Bronchial smooth muscle cell (primary cell): ENCODE measurements around the gene LTBP4. TPM values are rescaled to one million over a fixed set of nuclear protein-coding genes. Genes with fewer than 3 reads are reported as not detected.

ENCODE experiments used
- total RNA-seq: library from RNA; depleted of rRNA; stranded (reverse); fragments of >200 nt; gene quantifications from 2 replicates; pipeline ENCODE4 v1.2.1, GENCODE V29; 2014

Gene LTBP4, protein sequence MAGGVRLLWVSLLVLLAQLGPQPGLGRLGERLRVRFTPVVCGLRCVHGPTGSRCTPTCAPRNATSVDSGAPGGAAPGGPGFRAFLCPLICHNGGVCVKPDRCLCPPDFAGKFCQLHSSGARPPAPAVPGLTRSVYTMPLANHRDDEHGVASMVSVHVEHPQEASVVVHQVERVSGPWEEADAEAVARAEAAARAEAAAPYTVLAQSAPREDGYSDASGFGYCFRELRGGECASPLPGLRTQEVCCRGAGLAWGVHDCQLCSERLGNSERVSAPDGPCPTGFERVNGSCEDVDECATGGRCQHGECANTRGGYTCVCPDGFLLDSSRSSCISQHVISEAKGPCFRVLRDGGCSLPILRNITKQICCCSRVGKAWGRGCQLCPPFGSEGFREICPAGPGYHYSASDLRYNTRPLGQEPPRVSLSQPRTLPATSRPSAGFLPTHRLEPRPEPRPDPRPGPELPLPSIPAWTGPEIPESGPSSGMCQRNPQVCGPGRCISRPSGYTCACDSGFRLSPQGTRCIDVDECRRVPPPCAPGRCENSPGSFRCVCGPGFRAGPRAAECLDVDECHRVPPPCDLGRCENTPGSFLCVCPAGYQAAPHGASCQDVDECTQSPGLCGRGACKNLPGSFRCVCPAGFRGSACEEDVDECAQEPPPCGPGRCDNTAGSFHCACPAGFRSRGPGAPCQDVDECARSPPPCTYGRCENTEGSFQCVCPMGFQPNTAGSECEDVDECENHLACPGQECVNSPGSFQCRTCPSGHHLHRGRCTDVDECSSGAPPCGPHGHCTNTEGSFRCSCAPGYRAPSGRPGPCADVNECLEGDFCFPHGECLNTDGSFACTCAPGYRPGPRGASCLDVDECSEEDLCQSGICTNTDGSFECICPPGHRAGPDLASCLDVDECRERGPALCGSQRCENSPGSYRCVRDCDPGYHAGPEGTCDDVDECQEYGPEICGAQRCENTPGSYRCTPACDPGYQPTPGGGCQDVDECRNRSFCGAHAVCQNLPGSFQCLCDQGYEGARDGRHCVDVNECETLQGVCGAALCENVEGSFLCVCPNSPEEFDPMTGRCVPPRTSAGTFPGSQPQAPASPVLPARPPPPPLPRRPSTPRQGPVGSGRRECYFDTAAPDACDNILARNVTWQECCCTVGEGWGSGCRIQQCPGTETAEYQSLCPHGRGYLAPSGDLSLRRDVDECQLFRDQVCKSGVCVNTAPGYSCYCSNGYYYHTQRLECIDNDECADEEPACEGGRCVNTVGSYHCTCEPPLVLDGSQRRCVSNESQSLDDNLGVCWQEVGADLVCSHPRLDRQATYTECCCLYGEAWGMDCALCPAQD (N-terminal part only)
- 69.0 and 191 TPM in 2 replicates for total RNA-seq

DNA sequence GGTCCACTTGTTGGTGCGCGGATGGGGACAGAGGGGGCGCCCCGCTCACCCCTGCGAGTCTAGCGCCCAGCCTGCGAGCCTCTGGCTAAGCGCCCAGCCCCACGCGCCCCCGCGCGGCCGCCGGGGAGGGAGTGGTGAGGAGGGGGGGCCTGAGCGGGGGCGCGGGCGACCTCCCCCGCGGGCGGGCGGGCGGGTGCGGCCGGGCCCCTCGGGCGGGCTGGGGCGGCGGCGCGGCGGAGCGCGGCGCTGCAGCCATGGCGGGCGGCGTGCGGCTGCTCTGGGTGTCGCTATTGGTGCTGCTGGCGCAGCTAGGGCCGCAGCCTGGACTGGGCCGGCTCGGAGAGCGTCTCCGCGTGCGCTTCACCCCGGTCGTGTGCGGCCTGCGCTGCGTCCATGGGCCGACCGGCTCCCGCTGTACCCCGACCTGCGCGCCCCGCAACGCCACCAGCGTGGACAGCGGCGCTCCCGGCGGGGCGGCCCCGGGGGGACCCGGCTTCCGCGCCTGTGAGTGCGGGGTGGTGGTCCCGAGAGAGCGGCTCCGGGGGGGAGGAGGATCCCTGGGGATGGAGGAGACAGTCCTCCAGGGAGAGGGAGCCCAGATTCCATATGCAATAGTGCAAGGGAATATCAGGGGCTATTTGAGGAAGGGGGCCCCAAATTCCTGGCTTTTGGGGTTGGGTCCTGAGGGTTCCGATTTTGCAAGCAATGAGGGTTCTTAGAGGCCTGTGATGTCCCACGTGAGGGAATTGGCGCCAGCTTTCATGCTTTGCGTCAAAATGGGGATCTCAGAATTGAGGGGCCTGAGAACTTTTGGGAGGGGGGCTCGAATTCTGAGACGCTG, at the start of gene LTBP4:
LTBP4 (plus strand) TSS at position 236 of the 841 bp plus-strand sequence; CDS start at position 255, 19 bp downstream.

DNA sequence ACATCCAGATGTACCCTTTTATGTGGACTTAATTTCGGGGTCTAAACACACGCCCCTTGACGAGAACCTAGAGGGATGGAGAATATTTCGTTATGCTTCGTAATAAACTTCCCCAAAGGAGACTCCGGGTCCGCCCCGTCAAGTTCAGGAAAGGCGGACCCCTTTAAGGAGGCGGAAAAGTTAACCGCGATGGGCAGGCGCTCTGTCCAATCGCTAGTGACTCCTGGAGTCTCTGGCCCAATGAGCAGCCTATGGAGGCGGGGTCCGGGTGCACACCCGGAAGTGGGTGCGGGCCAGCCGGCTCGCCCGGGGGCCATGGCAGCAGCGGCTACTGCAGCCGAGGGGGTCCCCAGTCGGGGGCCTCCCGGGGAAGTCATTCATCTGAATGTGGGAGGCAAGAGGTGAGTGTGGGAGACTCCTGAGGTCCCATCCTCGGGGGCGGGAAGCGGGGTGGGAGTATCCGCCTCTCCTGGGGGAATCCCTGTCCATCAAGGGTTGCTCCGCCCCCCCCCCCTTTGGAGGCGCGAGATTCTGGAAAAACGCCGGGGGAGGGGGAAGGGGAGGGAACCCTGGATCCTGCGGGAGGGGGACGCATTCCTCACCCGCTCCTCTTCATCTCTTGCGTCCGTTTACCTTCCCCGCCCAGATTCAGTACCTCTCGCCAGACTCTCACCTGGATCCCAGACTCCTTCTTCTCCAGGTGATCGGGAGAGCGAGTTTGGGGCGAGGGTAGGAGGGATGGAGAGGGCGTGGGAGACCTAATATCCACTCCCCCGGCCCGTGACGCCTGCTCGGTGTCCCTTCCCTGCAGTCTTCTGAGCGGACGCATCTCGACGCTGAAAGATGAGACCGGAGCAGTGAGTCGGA, 24.4 kb upstream of the LTBP4 start, which contains the start of gene SHKBP1:
SHKBP1 (plus strand) TSS at position 289 of the 867 bp plus-strand sequence; CDS start at position 316, 27 bp downstream.

Other genes starting within 250 kb of the LTBP4 start
- gene HIPK4, start 211.2 kb upstream of the LTBP4 start, total RNA-seq, result 0.16 and 0.17 TPM in 2 replicates
- 1.9 and 2.2 TPM in 2 replicates for gene PRX, start 188.0 kb upstream of the LTBP4 start, total RNA-seq
- 19.5 and 27.6 TPM in 2 replicates for gene SERTAD1, start 175.4 kb upstream of the LTBP4 start, total RNA-seq
- 21.0 and 22.7 TPM in 2 replicates for gene SERTAD3, start 157.0 kb upstream of the LTBP4 start, total RNA-seq
- 192 and 291 TPM in 2 replicates for gene BLVRB, start 135.6 kb upstream of the LTBP4 start, total RNA-seq
- gene SPTBN4, start 134.4 kb upstream of the LTBP4 start, total RNA-seq, result 11.4 and 11.7 TPM in 2 replicates
- 22.2 and 25.6 TPM in 2 replicates for gene SHKBP1, start 24.5 kb upstream of the LTBP4 start, total RNA-seq
- gene NUMBL, start 89.3 kb downstream of the LTBP4 start, total RNA-seq, result 24.6 and 70.8 TPM in 2 replicates
- 31.8 and 38.6 TPM in 2 replicates for gene COQ8B, start 115.5 kb downstream of the LTBP4 start, total RNA-seq
- gene ITPKC, start 115.7 kb downstream of the LTBP4 start, total RNA-seq, result 12.6 and 20.4 TPM in 2 replicates
- 0.47 and 0.77 TPM in 2 replicates for gene ACTMAP, start 149.1 kb downstream of the LTBP4 start, total RNA-seq
- 33.9 and 36.2 TPM in 2 replicates for gene SNRPA, start 149.8 kb downstream of the LTBP4 start, total RNA-seq
- 0.26 and 0.47 TPM in 2 replicates for gene MIA, start 174.2 kb downstream of the LTBP4 start, total RNA-seq
- gene RAB4B, start 176.9 kb downstream of the LTBP4 start, total RNA-seq, result 6.4 and 8.7 TPM in 2 replicates
- gene EGLN2, start 197.8 kb downstream of the LTBP4 start, total RNA-seq, result 103 and 135 TPM in 2 replicates
- gene CYP2A6, start 249.1 kb downstream of the LTBP4 start, total RNA-seq, result not detected in 2 replicates